ENCODE data around the gene AGPAT3. TPM values are rescaled to one million over a fixed set of nuclear protein-coding genes. Genes with fewer than 3 reads are reported as not detected.

Gene AGPAT3
- total and polyA plus RNA-seq, 2 donors (not counting 1 experiment from before 2014, with no cell fraction given) = 29.4 to 44.9 TPM

GRCh38 chr21:43909741-43910400, 44.8 kb downstream of the AGPAT3 start:
- Histone ChIP-seq H3K36me3 (ENCODE audit: control insufficient read depth, insufficient read depth, low read length) (peaks cover 2% of the 10 kb centered on the region), H3K27me3 (ENCODE audit: control insufficient read depth, insufficient read depth, low read length) (no peaks in the 10 kb centered on the region), H3K4me3 (replicated peaks in 1 of 4; ENCODE audit: control extremely low read depth in 1 of 4, insufficient read depth in 1 of 4, low read depth in 3 of 4, low read length in 4 of 4) (no peak overlapping the region), H3K4me2 (ENCODE audit: extremely low read depth, insufficient read depth, low read length) (no peak overlapping the region), H3K9me3 (ENCODE audit: control insufficient read depth, insufficient read depth, low read depth, low read length) (no peaks in the 10 kb centered on the region), H2AFZ (ENCODE audit: low read length) (no peak overlapping the region), H3K9ac (ENCODE audit: insufficient read depth, low read length) (no peak overlapping the region), H3K4me1 (ENCODE audit: control insufficient read depth, extremely low read depth, insufficient read depth, low read length) (no peaks in the 10 kb centered on the region), H3K27ac (ENCODE audit: insufficient read depth, low read length) (no peak overlapping the region), H4K20me1 (ENCODE audit: control insufficient read depth, extremely low read depth, insufficient read depth, low read length) (no peaks in the 10 kb centered on the region), H3K79me2 (ENCODE audit: control insufficient read depth, insufficient read depth, low read length) (peaks cover 7% of the 10 kb centered on the region)
- TF ChIP-seq CTCF (conservative IDR thresholded peaks at IDR 0.05 in 1 of 2, IDR thresholded peaks at IDR 0.05 in 1 of 2; ENCODE audit: low read depth in 1 of 2, low read length in 2 of 2) (no peak), EZH2 (IDR thresholded peaks at IDR 0.05; ENCODE audit: low read length, missing control alignments) (no peak)
- no peak for DNase-seq (ENCODE audit: low read depth in 2 of 2)

- TF ChIP-seq CTCF (conservative IDR thresholded peaks at IDR 0.05 in 1 of 2, IDR thresholded peaks at IDR 0.05 in 1 of 2; ENCODE audit: low read depth in 1 of 2, low read length in 2 of 2) = no peak
- no peak for TF ChIP-seq EZH2 (IDR thresholded peaks at IDR 0.05; ENCODE audit: low read length, missing control alignments)
- Histone ChIP-seq H3K4me2 (ENCODE audit: extremely low read depth, insufficient read depth, low read length) (no peak overlapping the region), H3K27ac (ENCODE audit: insufficient read depth, low read length) (no peak overlapping the region), H2AFZ (ENCODE audit: low read length) (no peak overlapping the region), H3K4me3 (replicated peaks in 1 of 4; ENCODE audit: control extremely low read depth in 1 of 4, insufficient read depth in 1 of 4, low read depth in 3 of 4, low read length in 4 of 4) (no peak overlapping the region), H3K36me3 (ENCODE audit: control insufficient read depth, insufficient read depth, low read length) (peaks cover 2% of the 10 kb centered on the region), H3K4me1 (ENCODE audit: control insufficient read depth, extremely low read depth, insufficient read depth, low read length) (no peaks in the 10 kb centered on the region), H4K20me1 (ENCODE audit: control insufficient read depth, extremely low read depth, insufficient read depth, low read length) (no peaks in the 10 kb centered on the region), H3K9ac (ENCODE audit: insufficient read depth, low read length) (no peak overlapping the region), H3K27me3 (ENCODE audit: control insufficient read depth, insufficient read depth, low read length) (no peaks in the 10 kb centered on the region), H3K79me2 (ENCODE audit: control insufficient read depth, insufficient read depth, low read length) (peaks cover 7% of the 10 kb centered on the region), H3K9me3 (ENCODE audit: control insufficient read depth, insufficient read depth, low read depth, low read length) (no peaks in the 10 kb centered on the region)
- no peak for DNase-seq (ENCODE audit: low read depth in 2 of 2)
Observed at GRCh38 chr21:43910460-43910859, 45.4 kb downstream of the AGPAT3 start.

- peak in 1 of 2 donors; percentile 40 for DNase-seq (ENCODE audit: low read depth in 2 of 2)
- Histone ChIP-seq H3K79me2 (ENCODE audit: control insufficient read depth, insufficient read depth, low read length) (peaks cover 7% of the 10 kb centered on the region), H4K20me1 (ENCODE audit: control insufficient read depth, extremely low read depth, insufficient read depth, low read length) (no peaks in the 10 kb centered on the region), H3K4me3 (replicated peaks in 1 of 4; ENCODE audit: control extremely low read depth in 1 of 4, insufficient read depth in 1 of 4, low read depth in 3 of 4, low read length in 4 of 4) (no peak overlapping the region), H3K27me3 (ENCODE audit: control insufficient read depth, insufficient read depth, low read length) (no peaks in the 10 kb centered on the region), H3K9ac (ENCODE audit: insufficient read depth, low read length) (no peak overlapping the region), H2AFZ (ENCODE audit: low read length) (no peak overlapping the region), H3K27ac (ENCODE audit: insufficient read depth, low read length) (no peak overlapping the region), H3K36me3 (ENCODE audit: control insufficient read depth, insufficient read depth, low read length) (peaks cover 2% of the 10 kb centered on the region), H3K4me2 (ENCODE audit: extremely low read depth, insufficient read depth, low read length) (no peak overlapping the region), H3K4me1 (ENCODE audit: control insufficient read depth, extremely low read depth, insufficient read depth, low read length) (no peaks in the 10 kb centered on the region), H3K9me3 (ENCODE audit: control insufficient read depth, insufficient read depth, low read depth, low read length) (no peaks in the 10 kb centered on the region)
- no peak for TF ChIP-seq EZH2 (IDR thresholded peaks at IDR 0.05; ENCODE audit: low read length, missing control alignments)
- no peak for TF ChIP-seq CTCF (conservative IDR thresholded peaks at IDR 0.05 in 1 of 2, IDR thresholded peaks at IDR 0.05 in 1 of 2; ENCODE audit: low read depth in 1 of 2, low read length in 2 of 2)
Observed at GRCh38 chr21:43911015-43911934, 46.3 kb downstream of the AGPAT3 start.
